NOMO-1 treated with DMSO at 0.1 percent for 48 hours (cell line): Measurements from ENCODE around the gene RASSF1.

Experiments used
- DNase-seq: peaks from one replicate; lab custom pipeline; 2025; ENCODE audit not compliant: unreplicated experiment; lab: John Stamatoyannopoulos, UW

RASSF1 gene

DNA sequence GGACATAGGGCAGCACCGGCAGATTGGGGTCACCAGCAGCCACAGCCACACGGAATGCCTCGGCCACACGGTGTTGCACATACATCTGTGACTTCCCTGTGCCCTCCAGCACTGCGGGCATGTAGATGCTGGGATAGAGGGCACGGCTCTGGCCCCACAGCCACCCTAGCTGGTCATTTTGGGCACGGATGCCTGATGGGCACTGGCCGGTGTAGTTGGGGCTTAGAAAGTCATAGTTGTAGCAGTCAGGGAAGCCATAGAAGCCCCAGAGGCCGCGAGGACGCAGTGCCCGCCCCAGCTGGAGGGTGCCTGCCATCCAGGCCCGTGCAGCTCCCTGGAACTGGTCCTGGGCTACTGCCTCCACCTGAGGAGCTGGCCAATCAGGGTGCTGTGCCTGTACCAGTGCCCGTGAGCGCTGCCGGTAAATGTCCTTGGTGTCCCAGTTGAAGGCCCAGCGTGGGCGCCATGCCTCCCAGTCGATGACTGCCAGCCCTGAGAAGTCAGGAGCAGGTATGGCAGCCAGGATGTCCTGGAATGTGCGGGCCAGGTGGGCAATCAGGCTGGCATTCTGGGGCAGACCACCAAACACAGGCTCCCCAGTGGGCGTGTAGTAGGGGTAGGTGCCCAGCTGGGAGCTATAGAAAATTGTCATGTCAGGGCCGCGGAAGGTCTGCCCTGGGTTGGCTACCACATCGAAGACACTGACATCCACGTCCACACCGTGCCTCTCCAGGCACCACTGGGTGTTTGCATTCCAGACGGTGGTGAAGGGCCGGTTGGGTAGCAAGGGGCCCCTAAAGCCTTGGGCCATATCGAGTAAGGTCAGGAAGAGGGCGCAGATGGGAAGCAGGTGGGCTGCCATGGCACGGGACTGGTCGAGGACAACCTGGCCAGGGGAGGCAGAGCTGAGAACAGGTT is 38.3 kb downstream of the RASSF1 start:
- no peak for DNase-seq

DNA sequence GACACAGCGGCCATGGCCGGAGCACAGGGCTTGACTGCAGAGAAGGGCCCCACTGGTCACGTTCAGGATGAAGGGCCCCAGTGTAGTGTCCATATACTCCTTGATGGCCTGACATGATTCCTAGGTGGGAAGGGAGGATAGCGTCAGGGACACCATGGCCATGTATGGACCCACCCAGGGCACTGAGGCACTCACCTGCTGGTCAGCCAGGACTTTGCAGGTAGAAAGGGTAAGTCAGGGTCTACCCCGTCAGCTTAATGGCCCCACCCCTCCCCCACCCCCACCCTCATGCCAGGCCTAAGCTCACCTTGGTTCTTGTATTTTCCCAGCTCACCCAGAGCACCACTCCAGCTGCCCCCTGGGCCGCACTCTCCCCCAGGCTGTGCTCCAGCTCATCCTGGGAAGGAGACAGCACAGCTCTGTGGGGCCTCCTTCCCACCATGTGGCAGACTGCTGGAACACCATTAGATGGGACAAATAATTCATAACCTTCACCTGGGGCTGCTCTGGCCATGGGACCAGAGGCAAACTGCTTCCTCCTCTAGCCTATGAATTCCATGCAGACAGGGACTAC is 39.9 kb downstream of the RASSF1 start:
- no peak for DNase-seq

GRCh38 chr3:50299929-50300680 is 40.5 kb downstream of the RASSF1 start:
- peak; percentile 92 for DNase-seq

- DNase-seq = no peak
Observed at GRCh38 chr3:50299638-50299928, 41.1 kb downstream of the RASSF1 start.

GRCh38 chr3:50298836-50299637 is 41.6 kb downstream of the RASSF1 start, which contains the start of the genes HYAL3 and NAA80:
Gene HYAL3 (minus strand): TSS chr3:50299405. CDS start chr3:50295602, 3,803 bp downstream.
Gene NAA80 (minus strand): TSS chr3:50299405. CDS start chr3:50297463, 1,942 bp downstream.
- peak; percentile 99 for DNase-seq

- DNase-seq = peak; percentile 25
Observed at GRCh38 chr3:50297896-50298725, 42.5 kb downstream of the RASSF1 start.

GRCh38 chr3:50297384-50297775 is 43.3 kb downstream of the RASSF1 start:
- DNase-seq = no peak

- DNase-seq = no peak
Observed at GRCh38 chr3:50296721-50297383, 43.8 kb downstream of the RASSF1 start.

GRCh38 chr3:50295553-50296431 is 44.8 kb downstream of the RASSF1 start:
- DNase-seq = no peak

DNA sequence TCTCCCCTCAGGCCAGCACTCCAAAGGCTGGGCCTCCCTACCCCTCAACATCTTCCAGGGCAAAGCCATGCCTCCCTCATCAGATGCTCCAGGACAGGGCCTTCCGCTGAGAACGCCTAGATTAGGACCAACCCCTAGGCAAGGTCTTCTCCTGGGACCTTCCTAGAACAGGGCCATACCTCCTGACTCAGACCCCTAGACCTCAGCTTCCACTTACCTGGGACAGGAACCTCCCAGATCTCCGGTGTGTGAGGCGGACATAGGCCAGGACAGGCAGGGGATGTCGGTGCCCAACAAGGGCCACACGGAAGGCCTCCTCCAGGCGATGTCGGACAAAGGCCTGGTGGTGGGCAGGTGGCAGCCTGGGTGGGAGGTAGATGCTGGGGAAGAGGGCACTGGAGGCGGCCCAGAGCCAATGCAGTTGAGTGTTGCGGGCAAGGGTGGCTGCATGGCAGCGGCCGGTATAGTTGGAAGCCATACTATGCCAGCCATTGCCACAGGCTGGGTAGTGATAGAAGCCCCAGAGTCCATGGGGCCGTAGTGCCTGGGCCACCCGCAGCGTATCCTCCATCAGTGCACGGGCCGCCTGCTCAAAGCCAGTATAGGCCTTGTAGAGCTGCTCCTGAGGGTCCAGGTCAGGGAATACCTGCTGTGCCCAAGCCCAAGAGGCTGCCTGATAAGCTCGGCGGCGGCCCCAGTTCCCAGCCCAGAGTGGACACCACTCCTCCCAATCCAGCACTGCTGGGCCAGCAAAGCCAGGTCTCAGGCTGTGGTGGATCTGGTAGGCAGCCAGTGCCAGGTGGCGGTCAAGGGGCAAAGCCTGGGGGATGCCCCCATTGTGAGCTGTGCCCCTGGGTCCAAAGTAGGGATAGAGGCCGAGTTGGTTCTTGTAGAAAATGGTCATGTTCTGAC is 45.9 kb downstream of the RASSF1 start:
- no peak for DNase-seq

- no peak for DNase-seq
Observed at GRCh38 chr3:50294089-50294488, 46.5 kb downstream of the RASSF1 start.

GRCh38 chr3:50293079-50293801 is 47.4 kb downstream of the RASSF1 start:
- DNase-seq = no peak

GRCh38 chr3:50292159-50293078 is 48.2 kb downstream of the RASSF1 start, which contains the start of gene IFRD2:
Gene IFRD2 (minus strand): TSS chr3:50292429. CDS start chr3:50292274, 155 bp downstream.
- peak; percentile 98 for DNase-seq

DNA sequence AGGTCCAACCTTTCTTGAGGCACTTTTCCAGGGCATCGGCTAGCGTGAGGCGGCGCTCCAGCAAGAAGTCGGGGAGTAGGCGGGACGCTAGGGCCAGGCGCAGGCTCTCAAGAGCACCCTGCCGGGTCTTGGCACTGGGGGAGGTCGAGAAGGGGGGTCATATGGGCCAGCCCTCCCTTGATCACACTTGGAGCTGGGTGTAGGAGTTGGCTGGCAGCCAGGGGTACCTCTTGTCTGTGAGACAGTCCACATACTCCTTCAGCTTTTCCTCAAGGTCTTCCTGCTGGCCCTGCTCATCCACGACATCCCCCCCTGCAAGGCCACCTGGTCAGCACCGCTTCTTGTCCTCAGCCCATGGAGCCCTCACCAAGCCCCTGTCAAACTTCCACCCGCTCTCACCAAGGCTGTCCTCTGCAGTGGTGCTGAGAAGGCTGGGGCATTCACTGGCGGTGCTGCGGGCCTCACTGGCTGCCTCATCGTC is 50.4 kb downstream of the RASSF1 start:
- DNase-seq = no peak

DNA sequence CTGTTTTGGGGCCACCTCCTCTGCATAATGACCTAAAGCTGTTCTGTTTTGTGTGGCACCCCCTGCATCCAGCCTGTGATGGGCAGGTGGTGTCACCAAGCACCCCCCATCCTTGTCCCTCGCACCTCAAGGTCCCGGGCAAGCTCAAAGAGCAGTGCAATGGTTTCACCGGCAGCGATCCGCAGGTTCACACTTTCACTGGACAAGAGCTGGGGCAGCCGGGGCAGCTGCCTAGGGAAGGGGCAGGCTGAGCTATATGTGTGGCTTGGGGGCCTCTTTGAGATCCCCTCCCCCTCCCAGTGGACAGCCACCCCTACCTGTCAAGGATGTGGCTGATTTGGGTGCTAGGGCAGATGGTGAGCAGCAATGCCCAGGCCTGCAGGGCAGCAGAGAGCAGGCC is 51.5 kb downstream of the RASSF1 start:
- DNase-seq = no peak
